Upper lobe of left lung (tissue), 4 donors: ENCODE results near the gene ASTN2.

ENCODE experiments used
- CTCF ChIP-seq, 6 experiments: fragments of 450-650 bp in 4 of 6; fragments of 200-600 bp in 2 of 6; sonication (generic) in 2 of 6; IDR thresholded peaks; one replicate each; pipeline ENCODE4 v1.5.1; 2016 to 2019; ENCODE audit warnings: antibody characterized with exemption in 6 of 6
- EP300 ChIP-seq, 4 donors: sonication (generic); formaldehyde crosslinking; IDR thresholded peaks; one replicate each; pipeline ENCODE4 v1.5.1; 2017; ENCODE audit warnings: antibody characterized with exemption in 4 of 4, control low read depth in 2 of 4
- POLR2A ChIP-seq, 4 donors: fragments of 450-650 bp; IDR thresholded peaks; one replicate each; pipeline ENCODE4 v1.5.1; 2016 to 2017; ENCODE audit warnings: antibody characterized with exemption in 4 of 4, mild to moderate bottlenecking in 2 of 4
- POLR2AphosphoS5 ChIP-seq, 2 donors: sonication (generic); formaldehyde crosslinking; IDR thresholded peaks; one replicate each; pipeline ENCODE4 v1.5.1; 2017; ENCODE audit warnings: antibody characterized with exemption in 2 of 2

GRCh38 chr9:116940614-116941215 lies 474.1 kb downstream of the ASTN2 start:
- TF ChIP-seq POLR2A (IDR thresholded peaks at IDR 0.05) (no peak), CTCF (IDR thresholded peaks at IDR 0.05) (no peak), POLR2AphosphoS5 (IDR thresholded peaks at IDR 0.05) (no peak), EP300 (IDR thresholded peaks at IDR 0.05) (no peak)
